K562 (cell line): ENCODE measurements around the gene XRN2. TPM values are rescaled to one million over a fixed set of nuclear protein-coding genes. Genes with fewer than 3 reads are reported as not detected.
A peak's percentile ranks its signal among the peaks of the same experiment; 100 is the strongest.

Source experiments
- ARID3A ChIP-seq: IDR thresholded peaks from 2 replicates; pipeline ENCODE4 v1.6.1; 2012; ENCODE audit warnings: low read depth, low read length, improper control_type of control experiment, borderline replicate concordance
- BDP1 ChIP-seq: IDR thresholded peaks from 3 replicates; pipeline ENCODE4 v1.6.1; 2011; ENCODE audit not compliant: insufficient read length, insufficient read depth
- C11orf30 ChIP-seq: fragments of 450-650 bp; IDR thresholded peaks from 2 replicates; pipeline ENCODE4 v1.6.1; 2016; ENCODE audit warnings: low read depth, mild to moderate bottlenecking
- CCAR2 ChIP-seq: fragments of 200-400 bp; formaldehyde crosslinking; IDR thresholded peaks from 2 replicates; pipeline ENCODE4 v1.6.1; 2017; ENCODE audit warnings: mild to moderate bottlenecking, low read depth, low read length
- DPF2 ChIP-seq: fragments of 450-650 bp; IDR thresholded peaks from 2 replicates; pipeline ENCODE4 v1.6.1; 2016
- GTF3C2 ChIP-seq: IDR thresholded peaks from 3 replicates; pipeline ENCODE4 v1.6.1; 2011; ENCODE audit warnings: borderline replicate concordance, mild to moderate bottlenecking, moderate library complexity; ENCODE audit not compliant: insufficient read length; ENCODE audit errors: extremely low read depth
- LEF1 ChIP-seq: fragments of 450-650 bp; IDR thresholded peaks from 2 replicates; pipeline ENCODE4 v1.6.1; 2016; ENCODE audit warnings: mild to moderate bottlenecking
- NR4A1 ChIP-seq, 2 experiments: fragments of 250-450 bp in 1 of 2; fragments of 450-650 bp in 1 of 2; sonication (Bioruptor Pico) in 1 of 2; IDR thresholded peaks; 2 replicates each; pipeline versions ENCODE4 v1.4.0 to v1.6.1; 2016 to 2020; ENCODE audit warnings: mild to moderate bottlenecking in 2 of 2, missing compliant biosample characterization in 1 of 2, missing genetic modification characterization in 1 of 2, moderate library complexity in 1 of 2
- PKNOX1 ChIP-seq: fragments of 450-650 bp; IDR thresholded peaks from 2 replicates; pipeline ENCODE4 v1.6.1; 2016
- PTRF ChIP-seq: fragments of 450-650 bp; IDR thresholded peaks from 2 replicates; pipeline ENCODE4 v1.6.1; 2016; ENCODE audit warnings: mild to moderate bottlenecking, missing genetic modification characterization, missing compliant biosample characterization
- RBM25 ChIP-seq: fragments of 200-400 bp; formaldehyde crosslinking; IDR thresholded peaks from 2 replicates; pipeline ENCODE4 v1.6.1; 2018; ENCODE audit warnings: low read length, low read depth, moderate library complexity; ENCODE audit not compliant: severe bottlenecking
- TAF7 ChIP-seq: fragments of 450-650 bp; IDR thresholded peaks from 2 replicates; pipeline ENCODE4 v1.6.1; 2016; ENCODE audit warnings: missing genetic modification characterization, missing compliant biosample characterization
- USF2 ChIP-seq: sonication (generic); formaldehyde crosslinking; IDR thresholded peaks from 2 replicates; pipeline ENCODE4 v1.5.0; 2020; ENCODE audit warnings: missing genetic modification reagents
- ZNF124 ChIP-seq: sonication (generic); formaldehyde crosslinking; IDR thresholded peaks from 2 replicates; pipeline ENCODE4 v1.8.1; 2022; ENCODE audit warnings: missing genetic modification reagents
- ZNF444 ChIP-seq: fragments of 250-450 bp; sonication (Bioruptor Pico); IDR thresholded peaks from 2 replicates; pipeline ENCODE4 v1.4.0; 2020; ENCODE audit warnings: mild to moderate bottlenecking, moderate library complexity
- ZNF764 ChIP-seq: fragments of 250-450 bp; sonication (Bioruptor Pico); IDR thresholded peaks from 2 replicates; pipeline ENCODE4 v1.4.0; 2020; ENCODE audit warnings: low read depth, mild to moderate bottlenecking, moderate library complexity
- polyA plus RNA-seq, 8 experiments: library from polyadenylated mRNA; depleted of rRNA in 4 of 8; stranded (reverse) in 5 of 8; unstranded in 3 of 8; fragments of >200 nt; fragmentation: Nextera tagmentation in 2 of 8; fragmentation: Illumina TruSeq in 1 of 8; extraction: Ambion mirVana in 2 of 8; extraction: Trizol in 1 of 8; gene quantifications; 2 replicates each; pipeline versions ENCODE4 v1.2.1 to v1.2.3, GENCODE V29; 2011 to 2014; ENCODE audit warnings: inconsistent platforms in 1 of 8, missing spikeins in 1 of 8
- total RNA-seq, 7 experiments: library from RNA; depleted of rRNA in 6 of 7; stranded (reverse); fragments of >200 nt in 6 of 7; fragmentation: Illumina TruSeq in 2 of 7; extraction: Trizol in 2 of 7; gene quantifications; 2 replicates each; pipeline versions ENCODE4 v1.2.1 to v1.2.3, GENCODE V29; 2011 to 2021; ENCODE audit warnings: low replicate concordance in 1 of 7
- TF ChIP-seq, protein P1 (sequence below): fragments of 450-650 bp; IDR thresholded peaks from 2 replicates; pipeline ENCODE4 v1.7.0; 2016; ENCODE audit warnings: borderline replicate concordance
- TF ChIP-seq, protein P2 (sequence below): sonication (generic); IDR thresholded peaks from 2 replicates; pipeline ENCODE4 v1.6.1; 2016

XRN2 gene
- total and polyA plus RNA-seq, 9 of the 15 experiments (the other 6 are each of a cell fraction or from before 2014, with no cell fraction given): 41.8 to 67.3 (median 51.4) TPM

- TF ChIP-seq TAF7 (tag) (no peak), USF2 (CRISPR knock-in tag) (peak; percentile 51), ZNF764 (CRISPR knock-in tag) (no peak), C11orf30 (0 out of 2 replicates have a peak, but pooled peaks have one; percentile 18), PKNOX1 (0 out of 2 replicates have a peak, but pooled peaks have one; percentile 49), GTF3C2 (no peak), DPF2 (peak; percentile 86), NR4A1 (CRISPR knock-in tag; IDR thresholded peaks at IDR 0.05) (no peak), NR4A1 (tag; IDR thresholded peaks at IDR 0.05) (no peak), BDP1 (no peak), LEF1 (peak; percentile 73; the same call in 1 of the 2 replicates), ZNF124 (CRISPR knock-in tag) (no peak), PTRF (no peak), RBM25 (no peak), ZNF444 (CRISPR knock-in tag) (no peak), ARID3A (0 out of 2 replicates have a peak, but pooled peaks have one; percentile 28), CCAR2 (no peak)
- TF ChIP-seq, protein P1, sequence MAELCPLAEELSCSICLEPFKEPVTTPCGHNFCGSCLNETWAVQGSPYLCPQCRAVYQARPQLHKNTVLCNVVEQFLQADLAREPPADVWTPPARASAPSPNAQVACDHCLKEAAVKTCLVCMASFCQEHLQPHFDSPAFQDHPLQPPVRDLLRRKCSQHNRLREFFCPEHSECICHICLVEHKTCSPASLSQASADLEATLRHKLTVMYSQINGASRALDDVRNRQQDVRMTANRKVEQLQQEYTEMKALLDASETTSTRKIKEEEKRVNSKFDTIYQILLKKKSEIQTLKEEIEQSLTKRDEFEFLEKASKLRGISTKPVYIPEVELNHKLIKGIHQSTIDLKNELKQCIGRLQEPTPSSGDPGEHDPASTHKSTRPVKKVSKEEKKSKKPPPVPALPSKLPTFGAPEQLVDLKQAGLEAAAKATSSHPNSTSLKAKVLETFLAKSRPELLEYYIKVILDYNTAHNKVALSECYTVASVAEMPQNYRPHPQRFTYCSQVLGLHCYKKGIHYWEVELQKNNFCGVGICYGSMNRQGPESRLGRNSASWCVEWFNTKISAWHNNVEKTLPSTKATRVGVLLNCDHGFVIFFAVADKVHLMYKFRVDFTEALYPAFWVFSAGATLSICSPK: no peak
- TF ChIP-seq, protein P2, sequence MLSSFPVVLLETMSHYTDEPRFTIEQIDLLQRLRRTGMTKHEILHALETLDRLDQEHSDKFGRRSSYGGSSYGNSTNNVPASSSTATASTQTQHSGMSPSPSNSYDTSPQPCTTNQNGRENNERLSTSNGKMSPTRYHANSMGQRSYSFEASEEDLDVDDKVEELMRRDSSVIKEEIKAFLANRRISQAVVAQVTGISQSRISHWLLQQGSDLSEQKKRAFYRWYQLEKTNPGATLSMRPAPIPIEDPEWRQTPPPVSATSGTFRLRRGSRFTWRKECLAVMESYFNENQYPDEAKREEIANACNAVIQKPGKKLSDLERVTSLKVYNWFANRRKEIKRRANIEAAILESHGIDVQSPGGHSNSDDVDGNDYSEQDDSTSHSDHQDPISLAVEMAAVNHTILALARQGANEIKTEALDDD: 0 out of 2 replicates have a peak, but pooled peaks have one; percentile 4
Observed at GRCh38 chr20:21325296-21325695, 22.2 kb downstream of the XRN2 start (continued).
